Central memory CD8-positive, alpha-beta T cell (primary cell): ENCODE data around the gene CRADD.
"Not testable (repeated sequence)": the region's sequence is repeated elsewhere in the genome, so short reads cannot be mapped to it uniquely, and the experiment has no call there.

Experiments
- ATAC-seq: fragments of 150-1000 bp; cut with Tn5 transposase; replicated peaks from 2 replicates; pipeline ENCODE4 v1.10.0; 2022; ENCODE audit warnings: mild to moderate bottlenecking, moderate FRiP score, moderate number of reproducible peaks; ENCODE audit not compliant: poor library complexity, severe bottlenecking; ENCODE audit errors: extremely low read depth
- DNase-seq, 2 donors: peaks; one replicate each; pipeline ENCODE4 v3.0.0; 2021; ENCODE audit warnings: low spot score in 2 of 2
- H3K27ac Mint-ChIP-seq: one replicate; pipeline ENCODE4 v1.8.0; 2022; ENCODE audit warnings: low read depth, mild to moderate bottlenecking, moderate library complexity, mixed read lengths
- H3K27me3 Mint-ChIP-seq: one replicate; pipeline ENCODE4 v1.8.0; 2022; ENCODE audit warnings: mixed read lengths
- H3K36me3 Mint-ChIP-seq: one replicate; pipeline ENCODE4 v1.8.0; 2022; ENCODE audit warnings: mild to moderate bottlenecking, moderate library complexity, mixed read lengths; ENCODE audit not compliant: insufficient read depth
- H3K4me1 Mint-ChIP-seq: one replicate; pipeline ENCODE4 v1.8.0; 2022; ENCODE audit warnings: mixed read lengths
- H3K4me3 Mint-ChIP-seq: one replicate; pipeline ENCODE4 v1.8.0; 2022; ENCODE audit warnings: mild to moderate bottlenecking, moderate library complexity, mixed read lengths
- H3K9me3 Mint-ChIP-seq: one replicate; pipeline ENCODE4 v1.8.0; 2022; ENCODE audit warnings: mixed read lengths

Gene CRADD

GRCh38 chr12:93699271-93700145 lies 22.3 kb downstream of the CRADD start:
- no peak overlapping the region for H3K4me3 Mint-ChIP-seq
- H3K4me1 Mint-ChIP-seq: peaks cover 17% of the 10 kb centered on the region
- H3K36me3 Mint-ChIP-seq: no peaks in the 10 kb centered on the region
- H3K9me3 Mint-ChIP-seq: no peaks in the 10 kb centered on the region
- ATAC-seq (no peak), DNase-seq (no peak)
- H3K27ac Mint-ChIP-seq: no peak overlapping the region
- no peaks in the 10 kb centered on the region for H3K27me3 Mint-ChIP-seq

- no peak for DNase-seq
- H3K4me3 Mint-ChIP-seq: no peak overlapping the region
- H3K27ac Mint-ChIP-seq: no peak overlapping the region
- peaks cover 23% of the 10 kb centered on the region for H3K4me1 Mint-ChIP-seq
- ATAC-seq: no peak
- no peaks in the 10 kb centered on the region for H3K27me3 Mint-ChIP-seq
- H3K36me3 Mint-ChIP-seq: no peaks in the 10 kb centered on the region
- no peaks in the 10 kb centered on the region for H3K9me3 Mint-ChIP-seq
Observed at GRCh38 chr12:93702707-93703315, 25.6 kb downstream of the CRADD start.

DNA sequence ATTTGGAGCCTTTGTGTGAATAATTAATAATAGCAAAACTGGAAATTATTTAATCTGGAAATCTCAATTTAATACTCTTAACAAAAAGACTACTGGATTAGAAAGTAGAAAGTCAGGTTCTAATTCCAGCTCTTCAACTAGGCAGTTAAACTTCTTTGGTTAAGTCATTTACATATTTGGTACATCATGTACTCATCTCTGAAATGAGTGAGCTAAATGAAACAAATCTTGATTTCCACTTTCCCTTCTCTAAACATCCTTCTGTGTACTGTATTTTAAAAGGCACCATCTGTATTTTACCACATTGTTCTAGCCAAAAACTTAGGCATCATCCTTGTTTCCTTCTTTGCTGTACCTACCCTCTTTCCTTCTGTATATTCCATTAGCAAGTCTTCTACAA lies 26.9 kb downstream of the CRADD start:
- Mint-ChIP-seq H3K27me3 (no peaks in the 10 kb centered on the region), H3K4me3 (no peak overlapping the region), H3K36me3 (no peaks in the 10 kb centered on the region), H3K9me3 (no peaks in the 10 kb centered on the region), H3K4me1 (peaks cover 23% of the 10 kb centered on the region), H3K27ac (no peak overlapping the region)
- DNase-seq (no peak), ATAC-seq (no peak)

- Mint-ChIP-seq H3K9me3 (no peaks in the 10 kb centered on the region), H3K27ac (no peak overlapping the region), H3K4me1 (peaks cover 21% of the 10 kb centered on the region), H3K4me3 (no peak overlapping the region), H3K36me3 (no peaks in the 10 kb centered on the region), H3K27me3 (no peaks in the 10 kb centered on the region)
- no peak for ATAC-seq
- no peak for DNase-seq
Observed at GRCh38 chr12:93704625-93705024, 27.4 kb downstream of the CRADD start.

DNA sequence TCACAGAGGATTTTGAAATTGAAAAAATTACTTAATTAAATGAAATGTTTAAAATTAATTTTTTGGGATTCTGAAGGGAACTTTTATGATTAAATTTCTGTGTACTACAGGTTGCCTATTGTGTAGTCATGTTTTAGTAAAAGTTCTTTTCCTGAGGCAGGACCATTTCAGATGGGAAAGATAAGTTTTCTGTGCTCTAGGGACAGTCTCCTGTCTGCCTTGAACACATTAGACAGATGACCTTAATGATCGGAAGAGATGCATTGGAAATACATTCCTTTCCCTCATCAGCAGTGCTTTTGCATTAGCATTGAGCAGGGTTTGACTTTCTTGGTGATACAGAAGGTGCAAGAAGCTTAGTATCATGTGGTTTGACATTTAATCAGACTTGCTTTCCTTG lies 28.1 kb downstream of the CRADD start:
- DNase-seq: no peak
- no peaks in the 10 kb centered on the region for H3K9me3 Mint-ChIP-seq
- peaks cover 17% of the 10 kb centered on the region for H3K4me1 Mint-ChIP-seq
- H3K27ac Mint-ChIP-seq: no peak overlapping the region
- no peak for ATAC-seq
- no peaks in the 10 kb centered on the region for H3K36me3 Mint-ChIP-seq
- no peak overlapping the region for H3K4me3 Mint-ChIP-seq
- no peaks in the 10 kb centered on the region for H3K27me3 Mint-ChIP-seq

- ATAC-seq (no peak), DNase-seq (no peak)
- no peak overlapping the region for H3K27ac Mint-ChIP-seq
- no peaks in the 10 kb centered on the region for H3K36me3 Mint-ChIP-seq
- peaks cover 19% of the 10 kb centered on the region for H3K4me1 Mint-ChIP-seq
- H3K27me3 Mint-ChIP-seq: no peaks in the 10 kb centered on the region
- H3K4me3 Mint-ChIP-seq: no peak overlapping the region
- H3K9me3 Mint-ChIP-seq: no peaks in the 10 kb centered on the region
Observed at GRCh38 chr12:93706387-93706786, 29.2 kb downstream of the CRADD start.

- no peak for ATAC-seq
Observed at GRCh38 chr12:93706824-93707223, 29.6 kb downstream of the CRADD start.

GRCh38 chr12:93707836-93708235 lies 30.7 kb downstream of the CRADD start:
- DNase-seq (no peak), ATAC-seq (no peak)
- peaks cover 18% of the 10 kb centered on the region for H3K4me1 Mint-ChIP-seq
- no peaks in the 10 kb centered on the region for H3K27me3 Mint-ChIP-seq
- H3K9me3 Mint-ChIP-seq: no peaks in the 10 kb centered on the region
- no peak overlapping the region for H3K27ac Mint-ChIP-seq
- H3K36me3 Mint-ChIP-seq: no peaks in the 10 kb centered on the region
- H3K4me3 Mint-ChIP-seq: no peak overlapping the region

More at GRCh38 chr12:93706824-93707223, 29.6 kb downstream of the CRADD start:
- no peak for DNase-seq
- Mint-ChIP-seq H3K36me3 (no peaks in the 10 kb centered on the region), H3K27ac (no peak overlapping the region), H3K9me3 (no peaks in the 10 kb centered on the region), H3K4me3 (no peak overlapping the region), H3K4me1 (peaks cover 23% of the 10 kb centered on the region), H3K27me3 (no peaks in the 10 kb centered on the region)

DNA sequence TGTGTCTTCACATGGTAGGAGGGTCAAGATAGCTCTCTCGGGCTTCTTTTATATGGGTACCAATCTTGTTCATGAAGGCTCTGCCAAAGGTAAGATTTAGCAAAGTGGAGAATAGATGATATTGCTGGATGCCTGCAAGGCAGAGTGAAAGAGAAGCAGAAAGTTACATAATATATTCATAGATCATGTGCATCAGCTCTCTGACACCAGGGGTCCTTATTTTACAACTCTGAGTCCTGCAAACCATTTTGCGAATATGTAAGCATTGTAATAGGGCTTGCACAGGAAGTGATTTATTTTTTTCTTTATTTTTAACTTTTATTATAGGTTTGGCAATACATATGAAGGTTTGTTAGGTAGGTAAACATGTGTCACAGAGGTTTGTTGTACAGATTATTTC lies 31.8 kb downstream of the CRADD start:
- no peaks in the 10 kb centered on the region for H3K9me3 Mint-ChIP-seq
- ATAC-seq: no peak
- no peaks in the 10 kb centered on the region for H3K27me3 Mint-ChIP-seq
- no peak overlapping the region for H3K4me3 Mint-ChIP-seq
- peaks cover 20% of the 10 kb centered on the region for H3K4me1 Mint-ChIP-seq
- DNase-seq: no peak
- H3K27ac Mint-ChIP-seq: no peak overlapping the region
- H3K36me3 Mint-ChIP-seq: no peaks in the 10 kb centered on the region

GRCh38 chr12:93709386-93709785 lies 32.2 kb downstream of the CRADD start:
- H3K4me1 Mint-ChIP-seq: peaks cover 23% of the 10 kb centered on the region
- H3K9me3 Mint-ChIP-seq: no peaks in the 10 kb centered on the region
- no peaks in the 10 kb centered on the region for H3K36me3 Mint-ChIP-seq
- no peak for ATAC-seq
- no peak for DNase-seq
- no peaks in the 10 kb centered on the region for H3K27me3 Mint-ChIP-seq
- no peak overlapping the region for H3K27ac Mint-ChIP-seq
- H3K4me3 Mint-ChIP-seq: no peak overlapping the region

GRCh38 chr12:93710574-93710926 lies 33.4 kb downstream of the CRADD start:
- Mint-ChIP-seq H3K4me3 (no peak overlapping the region), H3K4me1 (peaks cover 16% of the 10 kb centered on the region), H3K36me3 (no peaks in the 10 kb centered on the region), H3K27ac (no peak overlapping the region), H3K27me3 (no peaks in the 10 kb centered on the region), H3K9me3 (no peaks in the 10 kb centered on the region)
- no peak for DNase-seq
- ATAC-seq: no peak

GRCh38 chr12:93711502-93711901 lies 34.3 kb downstream of the CRADD start:
- ATAC-seq: not testable (repeated sequence)

GRCh38 chr12:93712200-93712599 lies 35.0 kb downstream of the CRADD start:
- Mint-ChIP-seq H3K36me3 (no peaks in the 10 kb centered on the region), H3K27ac (no peak overlapping the region), H3K27me3 (no peaks in the 10 kb centered on the region), H3K9me3 (no peaks in the 10 kb centered on the region), H3K4me3 (no peak overlapping the region), H3K4me1 (peaks cover 16% of the 10 kb centered on the region)
- no peak for DNase-seq
- no peak for ATAC-seq

More at GRCh38 chr12:93711502-93711901, 34.3 kb downstream of the CRADD start:
- H3K9me3 Mint-ChIP-seq, DNase-seq, H3K27me3 Mint-ChIP-seq, H3K4me3 Mint-ChIP-seq, H3K36me3 Mint-ChIP-seq, H3K27ac Mint-ChIP-seq: not testable (repeated sequence)
- H3K4me1 Mint-ChIP-seq: peaks cover 16% of the 10 kb centered on the region
